Measurements from ENCODE around the gene LRRC10. TPM values are rescaled to one million over a fixed set of nuclear protein-coding genes. Genes with fewer than 3 reads are reported as not detected.

LRRC10 gene
- total RNA-seq (2014; rRNA removed; shearing (Covaris generic)): not detected in 2 replicates

- H3K4me1 ChIP-seq (replicated peaks): 0 out of 2 replicates have a peak, but pooled peaks cover 4% of the 10 kb centered on the region
- H3K27ac ChIP-seq: no peak within 1 kb of the TSS
- no peak for DNase-seq (ENCODE audit: low read depth in 1 of 2, low spot score in 2 of 2)
- no peak within 1 kb of the TSS for H3K4me3 ChIP-seq
- H3K36me3 ChIP-seq: no peaks in the 10 kb centered on the region
- no peaks in the 10 kb centered on the region for H3K9me3 ChIP-seq (replicated peaks)
- H3K27me3 ChIP-seq (replicated peaks): peaks cover 6% of the 10 kb centered on the region
Measured at GRCh38 chr12:69610729-69611128, at the start of gene LRRC10. Gene LRRC10, minus strand, starts transcription at chr12:69610907. Its CDS starts 69 bp downstream, at chr12:69610838.

DNA sequence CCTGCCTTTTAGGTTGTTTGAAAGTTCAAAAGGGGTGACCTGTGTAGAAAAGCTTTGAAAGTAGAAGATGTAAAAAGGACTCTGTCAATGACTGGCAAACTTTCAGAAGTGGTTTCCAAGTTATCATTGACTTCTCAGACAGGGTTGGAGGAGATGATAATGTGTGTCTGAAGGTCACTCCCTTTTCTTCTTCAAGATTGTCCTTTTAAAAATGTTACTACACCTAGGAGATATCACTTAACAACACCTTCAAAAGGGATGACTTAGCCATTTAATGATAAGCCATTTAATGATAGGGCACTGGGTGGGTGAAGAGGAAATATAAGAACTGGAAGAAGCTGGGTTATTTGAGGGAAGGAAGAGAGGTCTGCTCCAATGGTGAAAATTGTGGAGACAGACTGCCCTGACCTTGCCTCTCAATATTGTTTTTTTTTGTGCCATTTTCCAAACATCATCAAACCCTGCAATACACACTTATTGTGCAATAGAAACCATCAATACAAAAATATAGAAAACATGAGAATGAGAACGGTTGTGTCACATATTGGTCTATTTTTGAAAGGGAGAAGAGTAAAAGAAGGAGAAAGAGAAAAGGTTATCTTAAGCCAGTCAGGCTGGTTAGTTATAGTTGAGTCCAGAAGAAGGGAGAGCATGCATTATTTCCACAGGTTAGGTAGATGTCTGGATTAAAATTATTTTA lies 49.6 kb upstream of the LRRC10 start:
- Histone ChIP-seq H3K27ac (no peak overlapping the region), H3K9me3 (replicated peaks) (no peaks in the 10 kb centered on the region), H3K27me3 (replicated peaks) (no peaks in the 10 kb centered on the region), H3K4me1 (replicated peaks) (peaks cover 14% of the 10 kb centered on the region), H3K36me3 (no peaks in the 10 kb centered on the region; the same call in 1 of the 2 replicates), H3K4me3 (no peak overlapping the region)
- no peak for DNase-seq (ENCODE audit: low read depth in 1 of 2, low spot score in 2 of 2)

DNA sequence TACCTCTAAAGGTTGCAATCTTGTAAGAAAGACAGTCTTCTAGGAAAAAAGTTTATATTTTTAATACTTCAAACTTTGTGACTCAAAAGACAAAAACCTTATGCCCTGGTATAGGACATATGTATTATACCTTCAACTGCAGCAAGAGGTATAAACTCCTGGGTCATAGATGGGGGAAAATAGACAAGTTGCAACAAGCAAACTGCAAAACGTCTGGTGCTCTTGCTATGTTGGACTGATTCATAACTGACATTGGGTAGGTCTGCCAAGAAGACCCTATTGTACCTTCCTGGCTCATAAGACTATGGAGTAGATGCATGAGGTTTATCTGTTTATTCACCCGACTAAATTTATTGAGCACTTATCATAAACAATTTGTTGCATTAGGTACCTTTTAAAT lies 47.5 kb upstream of the LRRC10 start:
- Histone ChIP-seq H3K36me3 (no peaks in the 10 kb centered on the region; the same call in 1 of the 2 replicates), H3K4me1 (replicated peaks) (peaks cover 18% of the 10 kb centered on the region), H3K27ac (no peak overlapping the region), H3K27me3 (replicated peaks) (no peaks in the 10 kb centered on the region), H3K9me3 (replicated peaks) (no peaks in the 10 kb centered on the region), H3K4me3 (no peak overlapping the region)
- no peak for DNase-seq (ENCODE audit: low read depth in 1 of 2, low spot score in 2 of 2)

DNA sequence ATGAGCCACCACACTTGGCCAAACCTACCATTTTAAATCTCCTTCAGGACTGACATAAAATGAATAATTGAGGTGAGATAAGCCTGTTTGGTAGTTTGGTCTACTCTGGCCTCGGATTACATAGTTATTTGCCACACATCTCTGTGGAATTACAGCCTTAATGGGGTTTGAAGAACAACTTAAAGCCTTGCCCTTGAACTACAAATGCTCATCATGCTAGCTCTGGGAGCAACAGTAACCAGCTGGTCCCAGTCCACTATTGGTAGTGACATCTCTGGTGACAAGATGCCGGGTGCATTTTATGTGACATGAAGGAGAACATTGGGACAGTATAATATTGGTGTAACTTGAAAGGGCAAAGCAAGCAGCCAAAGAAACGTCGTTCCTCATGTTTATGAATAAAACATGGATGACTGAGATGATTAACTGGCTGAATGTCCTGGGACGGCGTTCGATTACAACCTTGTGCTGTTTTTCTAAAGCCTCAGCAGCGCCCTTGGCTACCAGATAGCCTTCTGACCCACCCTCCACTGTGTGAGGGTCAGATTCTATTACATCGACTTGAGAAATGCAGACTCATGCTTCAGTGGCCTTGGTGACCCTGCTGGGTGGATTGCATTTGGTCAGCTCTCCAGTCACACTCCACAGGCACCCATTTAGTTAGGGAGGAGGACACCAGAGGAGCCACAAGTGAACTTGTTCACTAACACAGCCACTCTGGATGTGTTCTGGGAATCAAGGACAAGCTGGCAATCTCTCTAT lies 46.9 kb upstream of the LRRC10 start:
- H3K4me1 ChIP-seq (replicated peaks): peaks cover 18% of the 10 kb centered on the region
- no peak for DNase-seq (ENCODE audit: low read depth in 1 of 2, low spot score in 2 of 2)
- no peak overlapping the region for H3K4me3 ChIP-seq
- no peaks in the 10 kb centered on the region; the same call in 1 of the 2 replicates for H3K36me3 ChIP-seq
- no peaks in the 10 kb centered on the region for H3K27me3 ChIP-seq (replicated peaks)
- H3K27ac ChIP-seq: no peak overlapping the region
- H3K9me3 ChIP-seq (replicated peaks): no peaks in the 10 kb centered on the region

DNA sequence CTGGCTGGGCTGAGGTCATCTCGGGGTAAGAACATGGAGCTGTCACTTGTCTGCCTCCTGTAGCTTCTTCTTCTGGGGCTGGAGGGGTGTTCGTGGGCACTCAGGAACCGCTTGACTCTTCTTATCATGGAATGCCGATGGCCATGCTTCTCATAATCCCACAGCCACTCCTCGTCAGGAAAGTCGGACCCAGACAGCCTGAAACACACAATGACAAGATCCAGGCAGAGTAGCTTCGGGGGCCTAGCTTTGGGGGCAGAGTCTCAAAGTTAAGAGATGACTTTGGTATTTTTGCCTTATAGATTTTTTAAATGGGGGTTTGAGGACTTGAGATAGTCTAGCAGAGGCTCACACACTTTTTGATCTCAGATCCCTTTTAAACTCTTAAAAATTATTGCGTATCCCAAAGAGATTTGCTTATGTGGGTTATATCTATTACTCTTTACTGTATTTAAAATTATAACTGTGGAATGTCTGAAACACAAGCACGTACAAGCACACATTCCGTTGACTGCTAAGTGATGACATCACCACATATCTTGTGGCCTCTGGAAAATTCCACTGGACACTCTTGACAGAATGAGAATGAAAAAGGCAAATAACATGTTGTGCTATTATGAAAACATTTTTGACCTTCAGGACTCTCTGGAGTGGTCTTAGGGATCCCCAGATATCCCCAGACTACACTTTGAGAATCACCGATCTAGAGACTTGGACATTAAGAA lies 45.1 kb upstream of the LRRC10 start:
- H3K27me3 ChIP-seq (replicated peaks): no peaks in the 10 kb centered on the region
- no peak overlapping the region for H3K4me3 ChIP-seq
- H3K9me3 ChIP-seq (replicated peaks): no peaks in the 10 kb centered on the region
- H3K36me3 ChIP-seq: no peaks in the 10 kb centered on the region; the same call in 1 of the 2 replicates
- peak overlapping the region; percentile 98 for H3K27ac ChIP-seq
- H3K4me1 ChIP-seq (replicated peaks): peaks cover 18% of the 10 kb centered on the region
- DNase-seq (ENCODE audit: low read depth in 1 of 2, low spot score in 2 of 2): peak; percentile 55 to 83

GRCh38 chr12:69653703-69654102 lies 43.0 kb upstream of the LRRC10 start:
- H3K27ac ChIP-seq: no peak overlapping the region
- no peak for DNase-seq (ENCODE audit: low read depth in 1 of 2, low spot score in 2 of 2)
- H3K27me3 ChIP-seq (replicated peaks): no peaks in the 10 kb centered on the region
- H3K36me3 ChIP-seq: no peaks in the 10 kb centered on the region; the same call in 1 of the 2 replicates
- no peak overlapping the region for H3K4me3 ChIP-seq
- H3K4me1 ChIP-seq (replicated peaks): peaks cover 19% of the 10 kb centered on the region
- H3K9me3 ChIP-seq (replicated peaks): no peaks in the 10 kb centered on the region

- H3K4me1 ChIP-seq (replicated peaks): peaks cover 24% of the 10 kb centered on the region
- H3K27me3 ChIP-seq (replicated peaks): no peaks in the 10 kb centered on the region; the same call in 1 of the 2 replicates
- no peak for DNase-seq (ENCODE audit: low read depth in 1 of 2, low spot score in 2 of 2)
- no peak overlapping the region for H3K27ac ChIP-seq
- H3K4me3 ChIP-seq: no peak overlapping the region
- H3K9me3 ChIP-seq (replicated peaks): no peaks in the 10 kb centered on the region
- H3K36me3 ChIP-seq: no peaks in the 10 kb centered on the region; the same call in 1 of the 2 replicates
Measured at GRCh38 chr12:69651922-69652321, 41.2 kb upstream of the LRRC10 start.

- no peak for DNase-seq (ENCODE audit: low read depth in 1 of 2, low spot score in 2 of 2)
- Histone ChIP-seq H3K27ac (no peak overlapping the region), H3K27me3 (replicated peaks) (no peaks in the 10 kb centered on the region; the same call in 1 of the 2 replicates)
Measured at GRCh38 chr12:69649529-69649928, 38.8 kb upstream of the LRRC10 start.

GRCh38 chr12:69648476-69648875 lies 37.8 kb upstream of the LRRC10 start:
- no peak overlapping the region for H3K27ac ChIP-seq
- H3K4me3 ChIP-seq: no peak overlapping the region
- peak in 1 of 2 experiments; percentile 41 for DNase-seq (ENCODE audit: low read depth in 1 of 2, low spot score in 2 of 2)
- H3K9me3 ChIP-seq (replicated peaks): no peaks in the 10 kb centered on the region
- H3K4me1 ChIP-seq (replicated peaks): peaks cover 7% of the 10 kb centered on the region; the same call in 1 of the 2 replicates
- no peaks in the 10 kb centered on the region; the same call in 1 of the 2 replicates for H3K27me3 ChIP-seq (replicated peaks)
- no peaks in the 10 kb centered on the region for H3K36me3 ChIP-seq

More at GRCh38 chr12:69649529-69649928, 38.8 kb upstream of the LRRC10 start:
- peaks cover 7% of the 10 kb centered on the region; the same call in 1 of the 2 replicates for H3K4me1 ChIP-seq (replicated peaks)
- H3K36me3 ChIP-seq: no peaks in the 10 kb centered on the region
- no peaks in the 10 kb centered on the region for H3K9me3 ChIP-seq (replicated peaks)
- H3K4me3 ChIP-seq: no peak overlapping the region

GRCh38 chr12:69647178-69647577 lies 36.5 kb upstream of the LRRC10 start:
- Histone ChIP-seq H3K27ac (no peak overlapping the region), H3K36me3 (no peaks in the 10 kb centered on the region), H3K4me3 (no peak overlapping the region), H3K27me3 (replicated peaks) (no peaks in the 10 kb centered on the region; the same call in 1 of the 2 replicates), H3K9me3 (replicated peaks) (no peaks in the 10 kb centered on the region), H3K4me1 (replicated peaks) (peaks cover 7% of the 10 kb centered on the region; the same call in 1 of the 2 replicates)
- DNase-seq (ENCODE audit: low read depth in 1 of 2, low spot score in 2 of 2): no peak

GRCh38 chr12:69645031-69645430 lies 34.3 kb upstream of the LRRC10 start:
- H3K27ac ChIP-seq: no peak overlapping the region
- no peaks in the 10 kb centered on the region for H3K36me3 ChIP-seq
- no peak for DNase-seq (ENCODE audit: low read depth in 1 of 2, low spot score in 2 of 2)
- H3K27me3 ChIP-seq (replicated peaks): no peaks in the 10 kb centered on the region; the same call in 1 of the 2 replicates
- no peaks in the 10 kb centered on the region for H3K9me3 ChIP-seq (replicated peaks)
- H3K4me1 ChIP-seq (replicated peaks): peaks cover 7% of the 10 kb centered on the region; the same call in 1 of the 2 replicates
- H3K4me3 ChIP-seq: no peak overlapping the region

- Histone ChIP-seq H3K4me1 (replicated peaks) (peaks cover 7% of the 10 kb centered on the region; the same call in 1 of the 2 replicates), H3K4me3 (no peak overlapping the region), H3K27me3 (replicated peaks) (no peaks in the 10 kb centered on the region; the same call in 1 of the 2 replicates), H3K9me3 (replicated peaks) (no peaks in the 10 kb centered on the region), H3K27ac (no peak overlapping the region), H3K36me3 (no peaks in the 10 kb centered on the region)
- no peak for DNase-seq (ENCODE audit: low read depth in 1 of 2, low spot score in 2 of 2)
Measured at GRCh38 chr12:69644511-69644910, 33.8 kb upstream of the LRRC10 start.

- Histone ChIP-seq H3K27me3 (replicated peaks) (no peaks in the 10 kb centered on the region; the same call in 1 of the 2 replicates), H3K36me3 (no peaks in the 10 kb centered on the region), H3K27ac (no peak overlapping the region), H3K4me1 (replicated peaks) (no peaks in the 10 kb centered on the region), H3K9me3 (replicated peaks) (no peaks in the 10 kb centered on the region), H3K4me3 (no peak overlapping the region)
- DNase-seq (ENCODE audit: low read depth in 1 of 2, low spot score in 2 of 2): no peak
Measured at GRCh38 chr12:69642531-69642930, 31.8 kb upstream of the LRRC10 start.

All from SJSA1 (cell line).